NCI-H1694 treated with DMSO at 0.1 percent for 48 hours (cell line): ENCODE data around the gene SLC25A21.
"Not testable (repeated sequence)": the region's sequence is repeated elsewhere in the genome, so short reads cannot be mapped to it uniquely, and the experiment has no call there.

Experiments
- DNase-seq: peaks from one replicate; lab custom pipeline; 2025; lab: John Stamatoyannopoulos, UW

The SLC25A21 gene

DNA sequence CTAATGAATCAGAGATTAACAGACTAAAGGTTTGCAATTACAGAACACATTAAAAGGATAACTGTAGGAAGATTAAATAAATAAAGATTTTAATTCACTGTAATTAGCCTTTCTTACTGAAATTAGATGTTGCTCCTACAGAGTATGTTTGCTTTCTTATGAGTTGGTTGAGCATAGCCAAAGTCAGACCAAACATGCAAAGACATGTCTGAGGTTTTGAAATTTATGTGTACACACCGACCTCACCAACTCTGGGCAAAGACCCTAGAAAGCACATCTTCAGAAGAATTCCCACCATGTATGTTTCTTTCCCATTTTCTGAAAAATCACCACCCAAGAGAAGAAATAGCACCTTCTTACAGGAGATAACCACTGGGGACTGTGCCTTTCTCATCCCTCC lies 351.5 kb downstream of the SLC25A21 start:
- DNase-seq, result no peak

GRCh38 chr14:36820111-36820709 lies 352.2 kb downstream of the SLC25A21 start:
- DNase-seq, result no peak

DNA sequence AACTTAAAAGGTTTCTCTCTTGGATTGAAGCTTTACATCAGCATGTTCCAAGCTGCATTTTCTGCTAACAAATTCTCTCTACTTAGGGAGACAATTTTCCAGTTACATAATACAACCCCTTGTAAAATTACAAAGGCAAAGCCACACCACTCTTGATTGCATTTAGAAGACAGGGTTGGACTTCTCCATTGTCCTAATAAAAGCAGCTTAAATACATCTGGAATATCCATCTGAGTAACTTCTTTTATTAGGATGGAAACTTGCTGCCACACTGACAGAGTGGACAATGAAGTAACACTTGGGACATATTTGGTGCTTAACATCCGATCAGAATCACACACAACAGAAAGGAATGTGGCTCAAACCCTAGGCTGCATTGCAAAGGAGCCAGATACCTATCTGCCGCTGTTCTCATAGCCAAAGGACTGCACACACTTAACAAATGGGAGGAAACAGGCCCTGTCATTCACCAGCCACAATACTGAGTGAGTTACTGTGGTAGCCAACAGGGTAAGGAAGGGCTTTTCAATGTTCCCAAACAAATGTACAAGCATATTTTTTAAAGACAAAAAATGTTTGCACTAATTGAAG lies 353.5 kb downstream of the SLC25A21 start:
- DNase-seq, result no peak

- no peak for DNase-seq
Observed at GRCh38 chr14:36818246-36818645, 354.2 kb downstream of the SLC25A21 start.

DNA sequence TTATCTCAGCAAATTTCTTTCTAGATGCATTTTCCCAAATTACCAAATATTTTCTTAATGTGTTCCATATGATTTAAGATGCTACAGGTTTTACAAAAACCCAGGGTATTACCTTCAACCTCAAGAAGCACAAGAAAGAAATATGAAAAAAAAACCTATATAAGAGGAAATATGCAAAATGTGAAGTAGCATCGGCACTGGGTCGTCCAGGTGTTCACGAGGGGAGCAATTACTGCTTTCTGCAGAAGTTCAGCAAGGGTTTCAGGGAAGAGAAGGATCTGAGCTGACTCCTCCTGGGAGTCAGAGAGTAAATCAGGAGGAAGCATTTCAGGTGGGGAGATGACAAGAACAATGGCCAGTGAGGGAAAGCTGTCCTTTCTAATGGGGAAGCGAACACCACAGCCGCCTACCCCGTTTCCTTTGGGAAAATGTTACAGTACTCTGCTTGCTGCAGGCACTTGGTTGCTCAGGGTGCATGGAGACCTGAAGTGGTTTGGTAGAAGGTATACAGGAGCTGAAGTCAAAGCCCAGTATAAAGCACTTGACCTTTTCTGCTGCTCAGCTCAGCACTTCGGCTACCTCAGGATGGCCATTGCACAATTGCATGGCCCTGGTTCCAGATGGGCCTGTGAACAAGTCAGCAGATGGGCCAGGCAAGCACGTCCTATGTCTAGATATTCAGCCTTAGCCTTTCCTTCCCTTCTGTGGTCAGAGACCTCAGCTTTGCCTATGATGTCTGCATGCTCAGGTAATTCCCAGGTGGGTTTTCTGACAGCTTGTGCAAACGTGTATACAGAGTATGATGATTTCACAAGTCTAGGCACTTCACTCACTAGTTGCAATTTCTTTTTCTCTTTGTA lies 355.1 kb downstream of the SLC25A21 start:
- no peak for DNase-seq

DNA sequence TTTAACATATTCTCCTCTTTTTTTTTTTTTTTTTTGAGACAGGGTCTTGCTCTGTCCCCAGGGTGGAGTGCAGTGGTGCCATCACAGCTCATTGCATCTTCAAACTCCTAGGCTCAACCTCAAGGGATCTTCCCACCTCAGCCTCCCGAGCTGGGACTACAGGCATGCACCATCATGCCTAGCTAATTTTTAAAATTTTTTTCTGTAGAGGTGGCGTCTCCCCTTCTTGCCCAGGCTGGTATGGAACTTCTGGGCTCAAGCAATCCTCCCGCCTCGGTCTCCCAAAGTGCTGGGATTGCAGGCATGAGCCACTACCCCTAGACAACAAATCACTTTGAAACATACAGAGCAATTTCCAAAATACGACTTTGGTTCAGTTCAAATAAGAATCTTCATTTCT lies 355.9 kb downstream of the SLC25A21 start:
- no peak for DNase-seq

DNA sequence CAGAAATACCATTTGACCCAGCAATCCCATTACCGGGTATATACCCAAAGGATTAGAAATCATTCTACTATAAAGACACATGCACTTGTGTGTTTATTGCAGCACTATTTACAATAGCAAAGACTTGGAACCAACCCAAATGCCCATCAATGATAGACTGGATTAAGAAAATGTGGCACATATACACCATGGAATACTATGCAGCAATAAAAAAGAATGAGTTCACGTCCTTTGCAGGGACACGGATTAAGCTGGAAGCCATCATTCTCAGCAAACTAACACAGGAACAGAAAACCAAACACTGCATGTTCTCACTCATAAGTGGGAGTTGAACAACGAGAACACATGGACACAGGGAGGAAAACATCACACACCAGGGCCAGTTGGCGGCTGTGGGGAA lies 357.6 kb downstream of the SLC25A21 start:
- not testable (repeated sequence) for DNase-seq

- DNase-seq, result no peak
Observed at GRCh38 chr14:36810209-36810608, 362.2 kb downstream of the SLC25A21 start.

DNA sequence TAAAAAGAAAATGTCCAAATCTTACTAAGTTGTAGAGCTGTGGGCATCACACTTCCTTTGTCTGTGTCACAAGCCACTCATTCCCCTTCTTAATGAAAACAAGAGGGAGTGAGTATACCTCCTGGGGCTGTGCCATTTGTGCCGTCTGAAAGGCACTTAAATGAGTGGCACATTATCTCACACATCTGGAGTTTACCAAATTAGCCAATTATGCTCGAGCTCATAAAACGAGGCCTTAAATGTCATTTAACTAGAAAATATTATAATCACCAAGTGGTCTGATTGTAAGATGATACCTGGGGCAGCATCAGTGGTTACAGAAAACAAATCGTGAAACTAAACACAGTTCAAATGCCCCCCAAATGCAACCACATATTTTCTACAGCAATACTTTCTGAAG lies 364.7 kb downstream of the SLC25A21 start:
- no peak for DNase-seq

- DNase-seq, result no peak
Observed at GRCh38 chr14:36805131-36805559, 367.3 kb downstream of the SLC25A21 start.

DNA sequence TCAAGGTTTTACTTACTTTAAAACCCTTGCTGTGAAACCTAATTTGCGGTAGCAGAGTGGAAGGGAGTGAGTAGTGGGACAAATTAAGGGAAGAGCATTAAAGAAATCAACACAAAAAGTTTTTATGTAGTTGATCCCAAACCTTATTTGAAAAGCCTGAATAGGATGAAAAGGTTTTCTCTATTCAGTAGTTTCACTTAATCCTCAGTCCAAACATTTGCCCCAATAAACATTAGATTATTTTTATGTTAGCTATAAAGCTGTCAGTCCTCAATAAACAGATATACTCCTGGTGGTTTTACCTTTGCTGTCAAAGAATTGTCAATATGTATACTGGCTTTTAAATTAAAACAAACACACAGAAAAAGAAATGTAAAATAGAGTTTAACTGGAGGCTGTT lies 374.8 kb downstream of the SLC25A21 start:
- DNase-seq, result no peak

GRCh38 chr14:36791402-36791801 lies 381.0 kb downstream of the SLC25A21 start:
- no peak for DNase-seq

DNA sequence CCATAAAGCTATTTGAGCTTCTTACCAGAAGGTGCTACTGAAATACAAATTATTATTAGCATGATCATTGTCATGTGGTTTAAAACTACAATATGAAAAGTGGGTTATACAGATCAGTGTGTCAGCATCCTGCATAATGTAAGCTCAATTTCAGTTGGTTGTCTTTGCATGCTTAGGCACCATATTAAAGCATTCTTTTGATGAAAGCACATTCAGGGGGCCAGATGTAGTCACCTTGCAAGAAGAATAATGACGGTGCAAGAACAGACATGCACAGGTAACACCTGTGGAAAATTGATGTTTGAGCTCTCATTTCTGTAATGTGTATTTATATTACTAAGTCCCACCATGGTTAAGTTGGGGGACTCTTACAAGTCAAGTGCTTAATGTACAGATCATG lies 386.9 kb downstream of the SLC25A21 start:
- no peak for DNase-seq

GRCh38 chr14:36784541-36784940 lies 387.9 kb downstream of the SLC25A21 start:
- no peak for DNase-seq

GRCh38 chr14:36781897-36782296 lies 390.5 kb downstream of the SLC25A21 start:
- no peak for DNase-seq

- DNase-seq, result no peak
Observed at GRCh38 chr14:36773558-36773957, 398.8 kb downstream of the SLC25A21 start.

GRCh38 chr14:36773136-36773540 lies 399.3 kb downstream of the SLC25A21 start:
- no peak for DNase-seq

GRCh38 chr14:36771028-36771640 lies 401.3 kb downstream of the SLC25A21 start:
- DNase-seq, result no peak

- DNase-seq, result no peak
Observed at GRCh38 chr14:36768638-36769337, 403.6 kb downstream of the SLC25A21 start.

DNA sequence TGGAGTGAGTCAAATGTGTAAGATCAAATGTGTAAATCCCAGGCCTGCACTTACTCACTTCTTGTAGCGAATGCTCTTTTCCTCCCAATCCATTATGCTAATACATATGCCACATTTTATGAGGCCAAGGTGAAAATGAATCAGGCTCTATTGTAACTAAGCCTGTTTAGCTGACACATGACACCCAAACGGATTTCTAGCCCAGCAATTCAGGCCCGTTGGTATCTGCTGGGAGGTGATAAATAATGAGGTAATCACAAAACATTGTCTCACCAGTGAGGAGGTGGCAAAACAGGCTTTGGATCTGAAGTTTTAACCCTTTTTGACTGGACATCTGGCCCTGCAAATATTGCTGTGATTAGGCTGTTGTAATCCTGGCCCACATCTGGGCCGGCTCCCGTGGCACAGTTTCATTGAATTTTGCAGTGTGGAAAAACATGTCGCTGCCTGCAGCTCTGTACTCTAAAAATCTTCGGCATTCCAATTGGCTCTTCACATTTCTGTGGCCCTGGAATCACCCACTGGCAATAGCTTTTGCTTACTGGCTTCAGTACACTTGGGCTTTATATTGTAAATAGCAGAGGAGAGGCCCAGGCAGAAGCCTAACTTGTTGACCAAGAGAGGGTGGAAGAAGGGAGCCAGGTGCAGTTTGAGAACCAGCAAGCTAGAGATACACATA lies 404.7 kb downstream of the SLC25A21 start:
- DNase-seq, result no peak

DNA sequence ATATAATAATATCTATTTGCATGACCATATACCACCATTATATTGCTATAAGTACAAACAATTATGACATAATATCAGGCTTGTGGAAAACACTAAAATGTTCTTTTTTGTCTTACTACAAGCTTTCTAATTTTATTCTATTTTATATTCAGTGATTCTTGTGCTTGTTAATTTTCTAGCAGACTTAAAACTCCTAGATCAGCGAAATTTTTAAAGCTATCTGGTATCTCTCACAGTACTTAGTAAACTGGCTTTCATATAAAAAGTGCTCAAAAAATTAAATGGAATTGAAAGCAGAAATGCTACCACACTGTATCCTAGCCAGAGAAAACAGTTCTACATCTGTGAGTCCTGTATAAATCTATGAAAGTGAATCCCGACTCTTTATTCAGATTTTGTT lies 405.4 kb downstream of the SLC25A21 start:
- DNase-seq, result no peak
